K562 (cell line): ENCODE data around the gene PTK7. TPM values are rescaled to one million over a fixed set of nuclear protein-coding genes. Genes with fewer than 3 reads are reported as not detected.

Source experiments
- ATAC-seq: fragments of 200-7000 bp; cut with Tn5 transposase; 3 replicates; pipeline ENCODE4 v1.9.1; 2020; ENCODE audit warnings: moderate library complexity
- BruUV-seq: library from RNA; stranded (reverse); fragments of 400-500 nt; replicated peaks from 2 replicates; lab custom pipeline; 2021; lab: Mats Ljungman, UMichigan
- CTCF ChIA-PET: fragments of 300-600 bp; formaldehyde crosslinking; extraction: SDS; loops from one replicate; lab custom pipeline; 2021; ENCODE audit warnings: low intra/inter-chr PET ratio; lab: Yijun Ruan, JAX
- POLR2A ChIA-PET: fragments of 300-600, 350-650 bp; sonication (Branson Sonifier 250); formaldehyde crosslinking; extraction: SDS; loops from one replicate; lab custom pipeline; 2021; ENCODE audit warnings: antibody characterized with exemption, inconsistent platforms; lab: Yijun Ruan, JAX
- DNase-seq, 4 experiments: peaks; one replicate each; pipeline versions ENCODE4 v3.0.0 to v3.0.0-alpha.2; 2011 to 2018; ENCODE audit warnings: low spot score in 3 of 4, mixed read lengths in 3 of 4; ENCODE audit errors: extremely low read depth in 1 of 4
- FAIRE-seq: peaks from 2 replicates; lab custom pipeline; 2011; peaks lifted over from hg19 to GRCh38; lab: Jason Lieb, UNC
- H2AFZ ChIP-seq: 2 replicates; pipeline ENCODE4 v1.6.0; 2011; ENCODE audit warnings: low read depth, low read length, control low read depth, inconsistent platforms
- H3K27ac ChIP-seq: fragments of 200-600 bp; 3 replicates; pipeline ENCODE4 v1.8.0; 2011; ENCODE audit warnings: low read depth, mild to moderate bottlenecking, control low read depth, inconsistent platforms, low read length, moderate library complexity, mixed read lengths; ENCODE audit errors: extremely low read depth
- H3K27me3 ChIP-seq, 2 experiments: fragments of 300-600 bp in 1 of 2; 2 replicates in 1 of 2; 3 replicates in 1 of 2; pipeline versions ENCODE4 v1.6.0 to v1.8.0; 2011; ENCODE audit warnings: inconsistent platforms in 2 of 2, low read length in 2 of 2, mild to moderate bottlenecking in 1 of 2, mixed read lengths in 1 of 2, moderate library complexity in 1 of 2; ENCODE audit not compliant: control insufficient read depth in 2 of 2, insufficient read depth in 2 of 2
- H3K36me3 ChIP-seq: fragments of 300-600 bp; 3 replicates; pipeline ENCODE4 v1.8.0; 2011; ENCODE audit warnings: mild to moderate bottlenecking, low read length, inconsistent platforms; ENCODE audit not compliant: control insufficient read depth, insufficient read depth
- H3K4me1 ChIP-seq, 2 experiments: fragments of 200-600 bp in 1 of 2; replicated peaks in 1 of 2; 2 replicates in 1 of 2; 3 replicates in 1 of 2; pipeline versions ENCODE4 v1.5.1 to v1.8.0; 2011; ENCODE audit warnings: inconsistent platforms in 2 of 2, low read length in 2 of 2, mild to moderate bottlenecking in 1 of 2, mixed read lengths in 1 of 2, moderate library complexity in 1 of 2; ENCODE audit not compliant: control insufficient read depth in 2 of 2, insufficient read depth in 2 of 2
- H3K4me2 ChIP-seq: 2 replicates; pipeline ENCODE4 v1.6.1; 2011; ENCODE audit warnings: low read length, control low read depth, inconsistent platforms, mixed read lengths; ENCODE audit not compliant: insufficient read depth
- H3K4me3 ChIP-seq: fragments of 200-600 bp; sonication (generic), shearing (Covaris generic); 2 replicates; pipeline ENCODE4 v1.5.1; 2016; ENCODE audit warnings: control low read depth, inconsistent platforms
- H3K79me2 ChIP-seq: fragments of 200-600 bp; 3 replicates; pipeline ENCODE4 v1.8.0; 2011; ENCODE audit warnings: low read length, inconsistent platforms; ENCODE audit not compliant: control insufficient read depth, insufficient read depth
- H3K9ac ChIP-seq, 2 experiments: 2 replicates each; pipeline versions ENCODE4 v1.6.0 to v1.6.1; 2011; ENCODE audit warnings: low read depth in 2 of 2, low read length in 2 of 2, control low read depth in 1 of 2, inconsistent platforms in 1 of 2, mild to moderate bottlenecking in 1 of 2, mixed read lengths in 1 of 2; ENCODE audit not compliant: insufficient read depth in 1 of 2
- H3K9me1 ChIP-seq: one replicate; pipeline ENCODE4 v1.6.0; 2011; ENCODE audit warnings: inconsistent platforms, mild to moderate bottlenecking, low read length, moderate library complexity; ENCODE audit not compliant: control insufficient read depth, insufficient read depth
- H3K9me3 ChIP-seq: replicated peaks from 2 replicates; pipeline ENCODE4 v1.5.1; 2011; ENCODE audit warnings: low read depth, low read length, inconsistent platforms; ENCODE audit not compliant: control insufficient read depth, insufficient read depth
- H4K20me1 ChIP-seq: replicated peaks from 2 replicates; pipeline ENCODE4 v1.6.1; 2011; ENCODE audit warnings: low read length, inconsistent platforms, mixed read lengths; ENCODE audit not compliant: control insufficient read depth, insufficient read depth
- ATF3 ChIP-seq, 2 experiments: fragments of 450-650 bp in 1 of 2; sonication (generic) in 1 of 2; formaldehyde crosslinking in 1 of 2; IDR thresholded peaks in 1 of 2; conservative IDR thresholded peaks in 1 of 2; 2 replicates each; pipeline versions ENCODE4 v1.6.1 to v1.8.1; 2016 to 2023; ENCODE audit warnings: mild to moderate bottlenecking in 2 of 2, moderate library complexity in 2 of 2, inconsistent platforms in 1 of 2, missing genetic modification reagents in 1 of 2
- CTCFL ChIP-seq: IDR thresholded peaks from 2 replicates; pipeline ENCODE4 v1.6.1; 2011; ENCODE audit warnings: borderline replicate concordance, low read depth, mild to moderate bottlenecking, moderate library complexity, low read length; ENCODE audit not compliant: insufficient read depth, poor library complexity, severe bottlenecking
- ZNF41 ChIP-seq: fragments of 250-450 bp; sonication (Bioruptor Pico); conservative IDR thresholded peaks from 2 replicates; pipeline ENCODE4 v1.4.0; 2020; ENCODE audit warnings: mild to moderate bottlenecking
- WGBS: fragments of 100-300 bp; shearing (Covaris generic); methylation state at CpG from one replicate; pipeline ENCODE4 v1.1.6; 2016; ENCODE audit warnings: low coverage, mixed read lengths; ENCODE audit not compliant: insufficient coverage; ENCODE audit errors: missing lambda C conversion rate; 5-methylcytosine and 5-hydroxymethylcytosine counted together
- in situ Hi-C: fragments of 300-500 bp; cut with MboI; formaldehyde crosslinking; loops from 4 replicates; pipeline ENCODE4 v1.15.0; 2018; ENCODE audit warnings: inconsistent platforms, mixed read lengths
- intact Hi-C: fragments of 100-400 bp; cut with micrococcal nuclease; formaldehyde crosslinking; loops from 2 replicates; pipeline ENCODE4 v1.14.2; 2022
- polyA plus RNA-seq, 8 experiments: library from polyadenylated mRNA; depleted of rRNA in 4 of 8; stranded (reverse) in 5 of 8; unstranded in 3 of 8; fragments of >200 nt; fragmentation: Nextera tagmentation in 2 of 8; fragmentation: Illumina TruSeq in 1 of 8; extraction: Ambion mirVana in 2 of 8; extraction: Trizol in 1 of 8; gene quantifications; 2 replicates each; pipeline versions ENCODE4 v1.2.1 to v1.2.3, GENCODE V29; 2011 to 2014; ENCODE audit warnings: inconsistent platforms in 1 of 8, missing spikeins in 1 of 8
- total RNA-seq, 7 experiments: library from RNA; depleted of rRNA in 6 of 7; stranded (reverse); fragments of >200 nt in 6 of 7; fragmentation: Illumina TruSeq in 2 of 7; extraction: Trizol in 2 of 7; gene quantifications; 2 replicates each; pipeline versions ENCODE4 v1.2.1 to v1.2.3, GENCODE V29; 2011 to 2021; ENCODE audit warnings: low replicate concordance in 1 of 7

PTK7 gene
- total and polyA plus RNA-seq, 9 of the 15 experiments (the other 6 are each of a cell fraction or from before 2014, with no cell fraction given) = 0.20 to 6.8 (median 4.2) TPM

GRCh38 chr6:43120944-43121913 is 45.1 kb downstream of the PTK7 start:
- WGBS = 45% methylated on average over 9 of the region's 9 CpGs
- peaks cover 0 to 12% of the 10 kb centered on the region in 2 experiments; a peak in 3 of 5 replicates for H3K4me1 ChIP-seq
- H3K9me1 ChIP-seq = no peaks in the 10 kb centered on the region
- H3K4me2 ChIP-seq = no peak overlapping the region
- FAIRE-seq (no peak), DNase-seq (no peak), ATAC-seq (peak; percentile 18)
- no peaks in the 10 kb centered on the region for H3K79me2 ChIP-seq
- no peaks in the 10 kb centered on the region for H3K9me3 ChIP-seq
- H3K4me3 ChIP-seq = no peak overlapping the region
- H3K36me3 ChIP-seq = no peaks in the 10 kb centered on the region
- H4K20me1 ChIP-seq = no peaks in the 10 kb centered on the region
- no peak overlapping the region for H2AFZ ChIP-seq
- POLR2A ChIA-PET = interaction anchor here (1.0 to 1.3 kb wide), 3 partner anchors 11 to 47 kb away, joined by 3 to 6 read pairs (median 4); no protein-coding TSS in a partner anchor
- no TSS peak for BruUV-seq
- peak overlapping the region in 1 of 2 experiments; percentile 39; a peak in 1 of 4 replicates for H3K9ac ChIP-seq
- TF ChIP-seq ZNF41 (CRISPR knock-in tag) (no peak), ATF3 (IDR thresholded peaks at IDR 0.05) (peak; percentile 14; the same call in 1 of the 2 replicates), ATF3 (CRISPR knock-in tag; conservative IDR thresholded peaks at IDR 0.05) (no peak), CTCFL (peak; percentile 54)
- TF ChIP-seq, all 486 proteins: peak for 2
- CTCF ChIA-PET = no interaction called here
- H3K27ac ChIP-seq = no peak overlapping the region
- H3K27me3 ChIP-seq = no peaks in the 10 kb centered on the region
- in situ Hi-C loops = no loop called here
- intact Hi-C loops = no loop called here
